Keratinocyte (primary cell): ENCODE results near the gene EFNB3.

Source experiments
- EZH2 ChIP-seq: IDR thresholded peaks from one replicate; pipeline ENCODE4 v1.6.1; 2012; ENCODE audit warnings: inconsistent platforms, mild to moderate bottlenecking, low read length, moderate library complexity
- TF ChIP-seq, protein P1 (sequence below), 3 experiments: IDR thresholded peaks in 1 of 3; conservative IDR thresholded peaks in 1 of 3; optimal IDR thresholded peaks in 1 of 3; 2 replicates in 2 of 3; 3 replicates in 1 of 3; pipeline versions ENCODE3 to v1.5.1; 2011; ENCODE audit warnings: low read length in 3 of 3, mild to moderate bottlenecking in 3 of 3, moderate library complexity in 2 of 3, control low read depth in 1 of 3, inconsistent platforms in 1 of 3; ENCODE audit not compliant: insufficient read depth in 2 of 3; ENCODE audit errors: extremely low read depth in 1 of 3

- TF ChIP-seq EZH2 = no peak
- TF ChIP-seq, protein P1, sequence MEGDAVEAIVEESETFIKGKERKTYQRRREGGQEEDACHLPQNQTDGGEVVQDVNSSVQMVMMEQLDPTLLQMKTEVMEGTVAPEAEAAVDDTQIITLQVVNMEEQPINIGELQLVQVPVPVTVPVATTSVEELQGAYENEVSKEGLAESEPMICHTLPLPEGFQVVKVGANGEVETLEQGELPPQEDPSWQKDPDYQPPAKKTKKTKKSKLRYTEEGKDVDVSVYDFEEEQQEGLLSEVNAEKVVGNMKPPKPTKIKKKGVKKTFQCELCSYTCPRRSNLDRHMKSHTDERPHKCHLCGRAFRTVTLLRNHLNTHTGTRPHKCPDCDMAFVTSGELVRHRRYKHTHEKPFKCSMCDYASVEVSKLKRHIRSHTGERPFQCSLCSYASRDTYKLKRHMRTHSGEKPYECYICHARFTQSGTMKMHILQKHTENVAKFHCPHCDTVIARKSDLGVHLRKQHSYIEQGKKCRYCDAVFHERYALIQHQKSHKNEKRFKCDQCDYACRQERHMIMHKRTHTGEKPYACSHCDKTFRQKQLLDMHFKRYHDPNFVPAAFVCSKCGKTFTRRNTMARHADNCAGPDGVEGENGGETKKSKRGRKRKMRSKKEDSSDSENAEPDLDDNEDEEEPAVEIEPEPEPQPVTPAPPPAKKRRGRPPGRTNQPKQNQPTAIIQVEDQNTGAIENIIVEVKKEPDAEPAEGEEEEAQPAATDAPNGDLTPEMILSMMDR (optimal IDR thresholded peaks at IDR 0.05 in 1 of 3, IDR thresholded peaks at IDR 0.05 in 1 of 3, conservative IDR thresholded peaks at IDR 0.05 in 1 of 3; ENCODE audit: extremely low read depth in 1 of 3, insufficient read depth in 2 of 3, low read length in 3 of 3) = no peak
These were observed 22.9 kb downstream of the EFNB3 start for GRCh38 chr17:7727886-7728285.
